Measurements from ENCODE around the gene ANXA5.

Gene ANXA5

DNA sequence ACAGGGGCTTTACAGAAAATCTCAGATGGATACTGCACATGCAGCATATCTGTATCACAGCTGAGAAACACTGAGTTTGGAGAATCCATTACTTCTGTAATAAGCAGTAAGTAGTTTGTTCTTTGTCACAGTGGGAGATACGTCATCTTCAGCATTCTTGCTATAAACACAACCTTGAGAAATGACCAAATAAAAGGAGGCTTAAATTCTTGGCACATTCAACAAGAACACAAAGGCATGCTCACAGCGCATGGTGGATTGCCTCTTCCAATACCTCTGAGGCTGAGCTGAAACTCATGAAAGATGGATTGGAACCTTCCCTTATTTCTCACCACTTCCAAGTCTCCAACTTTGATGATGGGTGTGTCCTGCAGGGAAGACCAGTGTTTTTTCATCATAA lies 54.5 kb downstream of the ANXA5 start:
- DNase-seq (ENCODE audit: low read depth) = no peak

GRCh38 chr4:121633653-121634052 lies 63.1 kb downstream of the ANXA5 start:
- no peak for DNase-seq (ENCODE audit: low read depth)

GRCh38 chr4:121632636-121633035 lies 64.1 kb downstream of the ANXA5 start:
- no peak for DNase-seq (ENCODE audit: low read depth)
